GOT3 (cell line): ENCODE measurements around the gene TSPAN31.
A peak's percentile ranks its signal among the peaks of the same experiment; 100 is the strongest.

ENCODE experiments used
- DNase-seq: peaks from one replicate; lab custom pipeline; 2025; ENCODE audit warnings: mixed read lengths; lab: John Stamatoyannopoulos, UW

Gene TSPAN31

GRCh38 chr12:57722716-57723629 is 21.9 kb upstream of the TSPAN31 start:
- DNase-seq: no peak

GRCh38 chr12:57723630-57723962 is 21.2 kb upstream of the TSPAN31 start:
- no peak for DNase-seq

- no peak for DNase-seq
These were observed 20.6 kb upstream of the TSPAN31 start for GRCh38 chr12:57724003-57724935.

DNA sequence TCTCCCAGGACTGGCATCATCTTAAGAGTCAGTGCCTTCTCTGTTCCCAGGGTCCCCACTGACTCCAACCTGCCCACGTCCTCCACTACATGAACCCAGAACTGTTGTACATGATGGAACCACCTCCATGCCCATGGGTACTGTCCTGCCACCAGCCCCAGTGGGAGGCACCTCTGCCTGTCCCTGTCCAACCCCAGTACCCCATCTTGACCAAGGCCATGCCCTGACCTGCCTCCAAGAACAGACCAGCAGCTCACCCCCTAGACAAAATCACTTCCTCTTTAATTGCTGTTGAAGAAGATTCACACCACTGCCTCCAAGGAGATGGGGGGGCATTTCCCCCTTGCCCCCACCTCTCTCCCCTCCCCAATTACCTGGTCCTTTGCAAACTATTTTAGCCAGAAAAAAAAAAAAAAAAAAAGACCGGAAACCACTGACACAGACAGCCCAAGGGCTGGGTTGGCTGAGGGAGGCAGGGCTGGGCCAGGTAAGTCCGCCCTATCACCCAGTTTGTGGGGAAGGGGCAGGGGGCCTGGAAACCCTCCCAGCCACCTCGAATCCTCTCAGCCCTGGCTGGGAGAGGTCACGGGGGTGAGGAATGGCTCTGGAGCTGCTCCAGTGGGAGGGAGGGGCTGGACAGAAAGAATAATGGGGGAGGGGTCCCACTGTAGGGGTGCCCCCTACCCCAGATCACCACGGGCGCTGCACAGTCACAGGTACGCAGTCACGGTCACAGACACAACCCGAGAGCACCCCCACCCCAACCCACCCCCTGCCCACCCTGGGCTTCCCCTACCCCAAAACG is 19.7 kb upstream of the TSPAN31 start:
- DNase-seq: no peak

DNA sequence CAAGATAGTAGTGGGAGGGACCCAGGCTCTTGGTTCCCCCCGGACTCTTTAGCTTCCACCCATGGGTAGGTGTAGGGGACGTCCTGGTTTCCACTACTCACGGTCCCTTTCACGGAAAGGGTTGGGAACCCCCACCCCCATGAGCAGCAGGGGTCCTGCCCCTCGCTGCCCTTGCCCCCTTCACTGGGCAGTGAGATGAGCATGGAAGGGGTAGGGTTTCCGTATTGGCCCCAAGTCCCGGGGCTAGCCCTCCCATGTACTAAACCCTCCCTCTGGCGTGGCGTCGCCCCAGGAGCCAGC is 19.0 kb upstream of the TSPAN31 start:
- no peak for DNase-seq

DNA sequence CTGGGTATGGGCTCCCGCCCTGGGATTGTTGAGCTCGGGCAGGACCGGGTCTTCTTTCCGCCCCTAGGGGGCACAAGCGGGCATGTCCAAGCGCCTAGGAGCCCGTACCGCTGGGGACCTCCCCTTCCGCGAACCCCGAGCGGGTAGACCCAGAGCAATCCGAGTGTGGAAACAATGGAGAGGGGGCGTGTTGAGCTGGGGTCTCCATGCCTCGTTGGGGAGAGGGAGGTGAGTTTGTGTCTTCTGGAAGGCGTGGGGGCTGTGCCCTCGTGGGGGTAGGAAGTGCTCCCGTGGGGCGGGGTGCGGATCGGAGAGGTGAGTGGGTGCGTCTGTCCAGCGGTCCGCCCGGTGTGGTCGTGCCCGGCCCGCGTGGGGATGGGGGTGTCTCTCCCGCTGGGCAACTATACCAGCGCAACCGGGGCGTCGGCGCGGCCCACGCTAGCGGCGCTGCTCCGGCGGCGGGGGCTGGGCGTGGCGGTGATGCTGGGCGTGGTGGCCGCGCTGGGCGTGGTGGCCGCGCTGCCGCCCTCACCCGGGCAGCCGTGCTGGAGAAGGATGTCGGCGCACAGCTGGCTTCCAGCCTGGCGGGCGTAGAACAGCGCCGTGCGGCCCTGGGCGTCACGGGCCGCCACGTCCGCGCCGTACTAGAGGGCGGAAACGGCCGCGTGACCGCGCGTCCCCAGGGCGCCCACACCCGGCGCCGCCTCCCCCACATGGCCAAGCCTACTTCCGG is 18.5 kb upstream of the TSPAN31 start:
- DNase-seq: peak; percentile 99

DNA sequence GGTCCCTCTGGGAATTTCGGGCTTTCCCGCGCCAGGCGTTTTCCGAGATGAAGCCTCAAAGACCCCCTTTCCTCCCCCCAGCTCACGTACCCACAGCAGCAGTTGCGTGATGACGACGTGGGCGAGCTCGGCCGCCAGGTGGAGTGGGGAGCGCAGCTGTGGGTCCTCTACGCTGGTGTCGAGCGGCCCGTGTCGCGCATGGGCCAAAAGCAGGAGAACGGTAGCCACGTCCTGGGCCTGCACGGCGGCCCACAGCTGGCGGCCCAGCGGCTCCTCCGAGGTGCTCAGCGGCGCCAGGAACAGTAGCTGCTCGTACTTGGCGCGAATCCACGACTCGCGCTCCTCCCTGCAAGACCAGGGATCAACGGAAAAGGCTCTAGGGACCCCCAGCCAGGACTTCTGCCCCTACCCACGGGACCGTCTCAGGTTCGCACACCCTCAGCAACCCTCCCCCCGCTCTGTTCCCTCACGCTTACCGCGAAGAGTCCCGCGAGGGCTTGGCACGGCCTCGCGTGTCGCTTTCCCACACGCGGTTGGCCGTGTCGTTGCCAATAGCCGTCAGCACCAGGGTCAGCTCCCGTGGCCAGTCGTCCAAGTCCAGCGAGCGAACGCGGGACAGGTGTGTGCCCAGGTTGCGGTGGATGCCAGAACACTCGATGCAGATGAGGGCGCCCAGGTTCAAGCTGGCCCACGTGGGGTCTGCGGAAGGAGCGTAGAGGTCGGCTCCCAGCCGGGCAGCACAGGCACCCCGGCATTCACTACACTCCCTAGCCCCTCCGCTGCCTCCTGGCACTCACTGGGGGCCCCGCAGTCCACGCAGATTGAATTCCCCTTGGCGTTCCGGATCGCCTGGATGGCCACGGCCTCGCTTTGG is 17.7 kb upstream of the TSPAN31 start:
- DNase-seq: no peak

- DNase-seq: no peak
These were observed 17.0 kb upstream of the TSPAN31 start for GRCh38 chr12:57727758-57728395.

DNA sequence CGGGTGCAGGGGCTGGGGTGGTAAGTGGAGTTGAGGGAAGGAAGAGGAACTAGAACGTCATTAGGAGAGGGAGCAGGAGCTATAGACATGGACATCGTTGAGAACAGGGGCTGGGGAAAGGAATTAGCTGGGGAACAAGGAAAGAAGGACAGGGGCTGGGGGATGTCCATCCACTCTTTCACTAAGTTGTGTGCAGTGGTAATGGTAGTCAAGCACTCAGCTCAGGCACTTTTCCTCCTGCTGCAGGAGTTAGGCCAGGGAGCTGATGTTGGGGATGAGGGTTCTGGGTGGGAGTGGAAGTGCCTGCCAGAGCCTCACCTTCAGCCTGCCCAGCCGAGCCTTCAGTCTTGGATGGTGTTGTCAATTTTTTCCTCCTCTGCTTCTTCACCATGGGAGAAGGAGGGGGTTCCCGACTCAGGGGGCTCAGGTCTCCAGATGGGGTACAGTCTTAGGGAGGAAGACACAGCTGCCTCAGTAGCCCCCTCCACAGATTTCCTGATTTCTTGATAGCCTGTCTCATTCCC is 15.5 kb upstream of the TSPAN31 start:
- DNase-seq: no peak

- no peak for DNase-seq
These were observed 14.3 kb upstream of the TSPAN31 start for GRCh38 chr12:57730336-57731067.

GRCh38 chr12:57731411-57732080 is 13.3 kb upstream of the TSPAN31 start:
- DNase-seq: no peak

GRCh38 chr12:57732270-57732669 is 12.6 kb upstream of the TSPAN31 start:
- no peak for DNase-seq

- DNase-seq: no peak
These were observed 11.9 kb upstream of the TSPAN31 start for GRCh38 chr12:57732726-57733593.

- DNase-seq: no peak
These were observed 10.9 kb upstream of the TSPAN31 start for GRCh38 chr12:57733928-57734327.

- no peak for DNase-seq
These were observed 10.2 kb upstream of the TSPAN31 start for GRCh38 chr12:57734591-57734990.

- DNase-seq: no peak
These were observed 9.5 kb upstream of the TSPAN31 start for GRCh38 chr12:57735198-57735855.
